ENCODE data around the gene C15orf61.

Gene C15orf61

DNA sequence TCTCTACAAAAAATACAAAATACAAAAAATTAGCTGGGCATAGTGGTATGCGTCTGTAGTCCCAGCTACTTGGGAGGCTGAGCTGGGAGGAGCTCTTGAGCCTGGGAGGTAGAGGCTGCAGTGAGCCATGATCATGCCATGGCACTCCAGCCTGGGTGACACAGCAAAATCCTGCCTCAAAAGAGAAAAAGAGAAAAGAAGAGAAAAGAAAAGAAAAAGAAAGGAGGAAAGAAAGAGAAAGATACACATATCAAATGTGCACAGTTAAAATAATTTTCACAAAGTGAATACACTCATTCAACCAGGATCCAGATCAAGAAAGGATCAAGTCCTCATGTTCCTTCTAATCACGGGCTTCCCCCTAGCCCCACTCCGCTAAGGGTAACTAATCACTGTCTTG, 5.8 kb upstream of the C15orf61 start:
- DNase-seq (ENCODE audit: low spot score): no peak

GRCh38 chr15:67515557-67515956, 5.4 kb upstream of the C15orf61 start:
- no peak for DNase-seq (ENCODE audit: low spot score)

GRCh38 chr15:67520321-67521028, 456 bp upstream of the C15orf61 start:
- no peak for DNase-seq (ENCODE audit: low spot score)

- no peak for DNase-seq (ENCODE audit: low spot score)
These were observed 1.0 kb downstream of the C15orf61 start for GRCh38 chr15:67521783-67522568.

DNA sequence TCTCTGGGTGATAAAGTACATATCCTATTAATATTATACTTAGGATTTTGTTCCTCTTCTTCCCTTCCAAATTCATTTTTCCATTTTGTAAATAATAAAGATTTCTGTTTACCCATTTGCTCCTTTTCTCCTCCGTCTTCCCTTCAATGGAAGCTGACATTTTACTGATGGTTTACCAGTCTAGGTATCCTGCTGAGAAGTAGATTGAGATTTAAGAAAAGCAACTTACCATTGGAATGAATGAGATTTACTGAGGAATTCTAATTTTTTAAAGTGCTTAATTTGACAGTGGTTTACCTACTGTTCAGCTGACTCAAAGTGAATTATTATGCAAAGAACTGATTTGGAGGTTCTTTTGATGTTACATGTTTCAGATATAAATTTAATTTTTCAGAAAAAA, 2.4 kb downstream of the C15orf61 start:
- no peak for DNase-seq (ENCODE audit: low spot score)

- DNase-seq (ENCODE audit: low spot score): no peak
These were observed 3.3 kb downstream of the C15orf61 start for GRCh38 chr15:67524235-67524634.

GRCh38 chr15:67528513-67528912, 7.6 kb downstream of the C15orf61 start:
- no peak for DNase-seq (ENCODE audit: low spot score)

DNA sequence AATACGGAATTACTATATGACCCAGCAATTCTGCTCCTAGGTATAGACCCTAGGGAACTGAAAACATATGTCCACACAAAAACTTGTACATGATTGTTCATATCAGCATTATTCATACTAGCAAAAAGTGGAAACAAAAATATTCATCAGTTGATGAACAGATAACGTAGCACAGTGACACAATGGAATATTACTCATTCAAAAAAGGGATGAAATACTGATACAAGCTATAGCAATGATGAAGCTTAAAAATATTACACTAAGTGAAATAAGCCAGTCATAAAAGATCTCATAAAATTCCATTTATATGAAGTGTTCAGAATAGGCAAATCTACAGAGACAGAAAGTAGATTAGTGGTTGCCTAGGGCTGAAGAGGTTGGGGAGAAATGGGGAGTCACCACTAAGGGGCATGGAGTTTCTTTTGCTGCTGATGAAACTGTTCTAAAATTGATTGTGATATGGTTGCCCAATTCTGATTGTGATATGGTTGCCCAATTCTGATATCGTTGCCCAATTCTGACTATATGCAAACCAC, 10.5 kb downstream of the C15orf61 start:
- no peak for DNase-seq (ENCODE audit: low spot score)

GRCh38 chr15:67533873-67534272, 12.9 kb downstream of the C15orf61 start:
- no peak for DNase-seq (ENCODE audit: low spot score)

GRCh38 chr15:67534360-67534759, 13.4 kb downstream of the C15orf61 start:
- DNase-seq (ENCODE audit: low spot score): no peak

GRCh38 chr15:67537771-67538170, 16.8 kb downstream of the C15orf61 start:
- no peak for DNase-seq (ENCODE audit: low spot score)

DNA sequence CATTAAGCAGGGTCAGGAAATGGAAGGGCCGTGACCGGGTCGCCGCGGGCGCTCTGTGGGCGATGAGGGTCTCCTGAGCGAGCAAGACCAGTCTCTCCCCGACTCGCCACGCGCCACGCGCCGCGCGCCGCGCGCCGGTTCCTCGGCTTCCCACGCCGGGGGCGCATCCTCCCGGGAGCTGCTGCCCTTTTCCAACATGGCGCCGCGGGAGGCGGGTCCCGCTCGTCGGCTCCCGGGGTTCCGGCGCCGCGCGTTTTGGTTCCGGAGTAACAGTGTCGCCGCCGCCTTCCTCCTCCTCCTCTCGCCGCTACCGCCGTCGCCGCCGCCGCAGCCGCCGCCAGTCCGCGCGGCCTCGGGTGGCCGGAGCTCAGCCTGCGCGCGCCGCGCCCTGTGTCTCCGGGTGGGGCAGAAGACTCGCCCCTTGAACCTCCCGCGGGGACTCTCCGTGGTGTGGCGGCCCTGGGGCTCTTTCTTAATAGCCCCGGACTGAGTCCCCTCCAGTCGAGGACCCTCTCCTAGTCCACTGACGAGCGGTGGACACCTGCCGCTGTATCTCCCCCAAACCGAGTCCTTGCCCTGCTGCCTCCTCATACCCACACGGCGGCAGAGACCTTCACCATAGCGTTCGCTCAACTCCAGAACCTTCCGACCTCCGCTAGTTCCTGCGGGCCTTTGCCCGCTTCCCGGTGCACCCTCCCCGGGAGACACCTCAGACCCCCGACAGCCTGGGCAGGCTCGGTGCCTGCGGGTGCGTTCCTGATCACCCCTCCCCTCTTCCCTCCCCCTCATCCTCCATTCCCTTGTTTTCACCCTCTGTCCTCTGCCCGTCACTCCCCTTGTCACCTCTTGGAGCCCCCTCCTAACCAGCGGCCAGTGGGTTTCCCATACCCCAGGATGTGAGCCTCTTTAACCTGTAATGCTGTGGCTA, 21.8 kb downstream of the C15orf61 start, which contains the start of gene MAP2K5:
Gene MAP2K5, plus strand, starts transcription at position 284 of the 928 bp plus-strand sequence. Its CDS starts 633 bp downstream, at position 917.
- DNase-seq (ENCODE audit: low spot score): peak; percentile 86

- DNase-seq (ENCODE audit: low spot score): no peak
These were observed 22.4 kb downstream of the C15orf61 start for GRCh38 chr15:67543348-67543718.

DNA sequence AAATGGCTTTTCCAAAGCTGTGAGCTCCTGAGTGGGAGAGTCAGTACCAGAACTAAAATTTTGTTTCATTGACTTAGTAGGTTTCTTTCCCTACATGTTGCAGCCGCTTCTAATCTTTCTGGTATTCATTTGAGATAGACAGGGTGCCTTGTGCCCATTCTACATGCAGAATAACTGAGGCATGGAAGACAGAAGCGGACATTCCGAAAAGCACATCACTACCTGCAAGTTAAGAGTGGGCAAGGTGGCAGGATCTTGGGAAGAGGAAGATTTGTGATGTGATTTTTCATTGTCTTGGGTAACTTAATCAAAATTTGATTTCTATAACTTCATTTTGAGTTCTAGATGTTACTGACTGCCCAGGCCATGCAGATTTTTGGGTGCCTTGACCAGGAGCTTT, 23.5 kb downstream of the C15orf61 start:
- no peak for DNase-seq (ENCODE audit: low spot score)

- no peak for DNase-seq (ENCODE audit: low spot score)
These were observed 24.9 kb downstream of the C15orf61 start for GRCh38 chr15:67545864-67546263.

- DNase-seq (ENCODE audit: low spot score): no peak
These were observed 26.1 kb downstream of the C15orf61 start for GRCh38 chr15:67547064-67547463.

- DNase-seq (ENCODE audit: low spot score): no peak
These were observed 26.9 kb downstream of the C15orf61 start for GRCh38 chr15:67547836-67548235.

DNA sequence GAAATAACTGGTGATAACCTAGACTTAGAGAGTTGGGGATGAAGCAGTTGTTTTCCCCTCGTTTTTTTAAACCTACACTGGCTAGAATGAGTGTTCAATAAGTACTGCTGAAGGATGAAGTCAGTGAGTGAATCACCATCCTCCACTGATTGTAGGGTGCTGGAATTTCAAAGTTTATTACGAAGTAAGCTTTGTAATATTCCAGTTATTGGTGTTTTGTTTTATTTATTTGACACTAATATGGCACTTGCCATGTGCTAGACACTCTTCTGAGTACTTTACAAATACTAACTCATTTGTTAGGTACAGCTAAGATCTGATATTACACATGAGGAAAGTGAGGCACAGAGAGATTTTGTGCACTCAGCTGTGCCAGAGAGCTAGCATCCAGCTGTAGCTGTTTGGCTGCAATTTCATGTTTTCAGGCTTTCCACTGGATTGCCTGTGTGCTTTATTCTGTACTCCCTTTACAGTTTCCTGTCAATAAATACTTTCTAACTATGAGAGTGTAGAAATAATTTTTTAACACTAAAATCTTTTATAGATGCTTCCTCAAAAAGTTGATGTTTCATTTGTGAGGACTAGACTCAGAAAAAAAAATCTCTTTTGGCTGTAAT, 27.4 kb downstream of the C15orf61 start:
- DNase-seq (ENCODE audit: low spot score): no peak

GRCh38 chr15:67548862-67549651, 28.1 kb downstream of the C15orf61 start:
- peak; percentile 65 for DNase-seq (ENCODE audit: low spot score)

DNA sequence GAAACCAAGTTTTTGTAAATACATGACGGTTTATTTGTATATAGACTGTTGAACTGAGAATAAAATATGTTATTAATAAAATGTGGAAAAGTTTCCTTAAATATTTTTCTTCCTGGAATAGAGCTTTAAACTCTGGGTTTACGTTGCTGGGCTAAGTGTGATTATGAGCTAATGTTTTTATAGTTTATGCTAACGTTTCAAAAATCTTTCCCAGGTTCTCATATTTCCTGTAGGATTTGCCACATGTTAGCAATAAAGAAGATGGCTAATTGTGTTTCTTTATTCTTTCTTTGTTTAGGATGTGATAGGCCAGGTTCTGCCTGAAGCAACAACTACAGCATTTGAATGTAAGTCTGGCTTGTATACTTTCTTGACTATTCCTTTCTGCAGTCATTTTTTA, 28.8 kb downstream of the C15orf61 start:
- DNase-seq (ENCODE audit: low spot score): no peak

GRCh38 chr15:67550522-67550921, 29.6 kb downstream of the C15orf61 start:
- DNase-seq (ENCODE audit: low spot score): no peak
